Liver (tissue), 3 donors: ENCODE data around the gene ENOPH1.

Experiments
- EGR1 ChIP-seq, 2 donors: IDR thresholded peaks; 2 replicates each; pipeline ENCODE4 v1.6.1; 2016 to 2018; ENCODE audit warnings: antibody characterized with exemption in 2 of 2, low read depth in 2 of 2
- GABPA ChIP-seq, 2 donors: IDR thresholded peaks in 1 of 2; conservative IDR thresholded peaks in 1 of 2; 2 replicates each; pipeline ENCODE4 v1.6.1; 2016; ENCODE audit warnings: antibody characterized with exemption in 2 of 2, mild to moderate bottlenecking in 1 of 2, moderate library complexity in 1 of 2
- JUND ChIP-seq, 2 donors: IDR thresholded peaks; 2 replicates each; pipeline ENCODE4 v1.6.1; 2016; ENCODE audit warnings: antibody characterized with exemption in 2 of 2
- SP1 ChIP-seq: IDR thresholded peaks from 2 replicates; pipeline ENCODE4 v1.6.1; 2018; ENCODE audit warnings: antibody characterized with exemption, mild to moderate bottlenecking
- YY1 ChIP-seq: IDR thresholded peaks from 2 replicates; pipeline ENCODE4 v1.6.1; 2016; ENCODE audit warnings: antibody characterized with exemption, mild to moderate bottlenecking
- TF ChIP-seq, protein P1 (sequence below): fragments of 150-350 bp; IDR thresholded peaks from 2 replicates; pipeline ENCODE4 v1.5.1; 2017; ENCODE audit warnings: improper control_type of control experiment, low read depth, low read length; ENCODE audit not compliant: missing input control
- TF ChIP-seq, protein P2 (sequence below): IDR thresholded peaks from 2 replicates; pipeline ENCODE4 v1.6.1; 2016; ENCODE audit warnings: antibody characterized with exemption
- donor health status: healthy.
- donor health status: healthy.

DNA sequence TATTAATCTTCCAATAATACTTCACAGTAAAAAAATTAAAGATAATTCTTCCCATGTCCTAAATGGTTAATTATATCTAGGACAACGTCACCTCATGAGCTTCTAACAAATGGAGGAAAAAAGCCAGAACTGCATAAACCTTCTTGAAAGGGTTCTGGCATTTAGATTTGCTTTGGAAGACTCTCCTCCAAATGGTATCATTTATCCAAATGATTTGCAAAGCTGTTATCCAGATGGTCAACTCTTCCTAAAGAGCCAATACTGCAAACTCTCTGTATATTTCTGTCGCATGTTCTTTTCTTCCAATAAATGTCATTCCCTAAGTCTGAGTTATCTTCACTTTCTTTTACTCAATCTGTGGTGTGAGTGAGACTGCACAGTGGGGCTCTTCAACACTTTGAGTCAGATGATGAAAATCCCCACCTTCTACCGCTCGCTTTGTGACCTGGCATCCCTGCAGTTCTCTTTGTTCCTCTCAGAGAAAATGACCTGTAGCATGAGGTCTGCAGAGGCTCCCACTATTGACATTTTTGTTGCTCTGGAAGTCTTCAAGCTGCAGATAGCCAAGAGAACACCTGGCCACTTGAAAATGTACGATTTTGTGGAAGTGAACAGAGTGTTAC lies 78.5 kb downstream of the ENOPH1 start:
- TF ChIP-seq, protein P1, sequence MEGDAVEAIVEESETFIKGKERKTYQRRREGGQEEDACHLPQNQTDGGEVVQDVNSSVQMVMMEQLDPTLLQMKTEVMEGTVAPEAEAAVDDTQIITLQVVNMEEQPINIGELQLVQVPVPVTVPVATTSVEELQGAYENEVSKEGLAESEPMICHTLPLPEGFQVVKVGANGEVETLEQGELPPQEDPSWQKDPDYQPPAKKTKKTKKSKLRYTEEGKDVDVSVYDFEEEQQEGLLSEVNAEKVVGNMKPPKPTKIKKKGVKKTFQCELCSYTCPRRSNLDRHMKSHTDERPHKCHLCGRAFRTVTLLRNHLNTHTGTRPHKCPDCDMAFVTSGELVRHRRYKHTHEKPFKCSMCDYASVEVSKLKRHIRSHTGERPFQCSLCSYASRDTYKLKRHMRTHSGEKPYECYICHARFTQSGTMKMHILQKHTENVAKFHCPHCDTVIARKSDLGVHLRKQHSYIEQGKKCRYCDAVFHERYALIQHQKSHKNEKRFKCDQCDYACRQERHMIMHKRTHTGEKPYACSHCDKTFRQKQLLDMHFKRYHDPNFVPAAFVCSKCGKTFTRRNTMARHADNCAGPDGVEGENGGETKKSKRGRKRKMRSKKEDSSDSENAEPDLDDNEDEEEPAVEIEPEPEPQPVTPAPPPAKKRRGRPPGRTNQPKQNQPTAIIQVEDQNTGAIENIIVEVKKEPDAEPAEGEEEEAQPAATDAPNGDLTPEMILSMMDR: no peak
- TF ChIP-seq, protein P2, sequence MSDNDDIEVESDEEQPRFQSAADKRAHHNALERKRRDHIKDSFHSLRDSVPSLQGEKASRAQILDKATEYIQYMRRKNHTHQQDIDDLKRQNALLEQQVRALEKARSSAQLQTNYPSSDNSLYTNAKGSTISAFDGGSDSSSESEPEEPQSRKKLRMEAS: no peak
- TF ChIP-seq EGR1 (IDR thresholded peaks at IDR 0.05; ENCODE audit: low read depth in 2 of 2): no peak
- TF ChIP-seq GABPA (IDR thresholded peaks at IDR 0.05 in 1 of 2, conservative IDR thresholded peaks at IDR 0.05 in 1 of 2): no peak
- no peak for TF ChIP-seq SP1
- no peak for TF ChIP-seq YY1
- TF ChIP-seq JUND (IDR thresholded peaks at IDR 0.05): no peak
